Forelimb muscle (tissue), 1 donor: ENCODE results near the gene ATG5. TPM values are rescaled to one million over a fixed set of nuclear protein-coding genes. Genes with fewer than 3 reads are reported as not detected.

ENCODE experiments used
- DNase-seq: peaks from one replicate; pipeline ENCODE4 v3.0.0-alpha.2; 2013; ENCODE audit warnings: low read depth
- polyA plus RNA-seq: library from polyadenylated mRNA; unstranded; fragments of 120-200 nt; gene quantifications from one replicate; pipeline ENCODE4 v1.2.1, GENCODE V29; 2013; ENCODE audit not compliant: insufficient read length

The ATG5 gene
- polyA plus RNA-seq, result 22.3 TPM

DNA sequence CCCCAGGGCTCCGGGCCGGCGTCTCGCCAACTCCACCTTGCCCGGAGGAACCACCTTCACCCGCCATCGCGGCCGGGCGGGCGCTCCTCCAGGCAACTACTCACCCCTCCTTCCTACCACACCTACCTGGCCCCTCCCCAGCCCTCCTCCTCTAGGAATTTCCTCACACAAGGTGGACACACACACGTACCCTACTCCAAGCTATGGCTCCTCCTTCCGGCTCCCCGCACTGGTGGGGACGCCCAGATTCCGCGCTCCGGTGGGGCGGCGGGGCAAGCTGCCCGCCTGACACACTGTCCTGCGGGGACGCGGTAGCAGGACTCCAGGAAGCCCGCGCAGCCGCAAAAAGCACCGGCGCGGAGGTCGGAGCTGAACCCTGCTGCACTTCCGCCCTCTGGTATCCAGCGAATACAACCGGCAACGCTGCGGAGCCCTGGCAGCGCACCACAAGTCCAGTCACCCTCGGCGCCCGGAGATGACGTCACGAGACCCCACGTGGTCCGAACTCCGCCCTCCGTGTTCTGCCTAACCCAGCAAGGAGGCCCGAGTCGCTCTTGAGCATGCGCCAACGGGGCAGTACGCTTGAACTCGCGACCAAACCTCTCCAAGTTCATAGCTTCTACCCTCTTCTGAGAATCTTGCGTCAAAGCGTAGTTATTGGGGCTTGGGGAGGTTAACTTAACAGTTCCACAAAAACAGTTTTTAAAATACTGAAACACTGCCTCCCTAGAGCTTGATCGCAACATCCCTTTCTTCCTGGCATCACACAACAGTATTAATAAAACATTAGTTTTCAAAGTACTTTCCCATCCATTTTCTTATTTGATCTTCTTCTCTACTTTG lies at the start of gene ATG5:
ATG5 (minus strand) TSS at position 425 of the 843 bp plus-strand sequence. CDS start 9,552 bp downstream, outside the sequence.
- peak; percentile 92 for DNase-seq

DNA sequence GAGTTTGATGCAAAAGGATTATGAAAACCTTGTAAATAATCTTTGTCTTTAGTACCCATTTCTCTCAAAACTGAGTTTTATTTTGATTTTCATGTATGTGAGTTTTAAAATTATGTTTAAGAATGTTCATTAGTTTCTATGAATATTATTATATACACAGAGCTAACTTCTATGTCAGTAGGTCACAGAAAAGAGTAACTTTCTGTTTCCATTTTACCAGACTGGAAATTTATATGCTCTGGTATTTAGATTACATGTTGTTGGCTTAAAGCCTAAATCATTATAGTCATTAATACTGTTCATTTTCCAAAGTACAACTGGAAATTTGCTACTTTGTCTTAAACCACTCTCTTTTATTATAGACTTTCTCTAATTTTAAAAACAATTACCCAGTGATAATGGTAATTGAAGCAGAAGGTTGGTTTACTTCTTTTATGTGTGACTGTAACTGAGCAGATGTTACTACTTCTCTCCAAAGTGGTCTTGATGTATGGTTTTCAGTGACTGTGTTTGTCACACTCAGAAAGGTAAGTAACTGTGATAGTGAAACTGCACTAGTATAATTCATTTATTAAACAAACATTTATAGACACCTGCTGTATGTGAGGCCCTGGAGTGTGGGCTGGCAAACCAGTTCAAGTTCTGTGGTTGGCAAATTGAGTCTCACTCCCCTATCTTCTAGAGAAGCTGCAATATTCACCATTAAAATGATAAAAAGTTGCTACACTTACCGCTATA lies 48.1 kb upstream of the ATG5 start:
- DNase-seq, result no peak

DNA sequence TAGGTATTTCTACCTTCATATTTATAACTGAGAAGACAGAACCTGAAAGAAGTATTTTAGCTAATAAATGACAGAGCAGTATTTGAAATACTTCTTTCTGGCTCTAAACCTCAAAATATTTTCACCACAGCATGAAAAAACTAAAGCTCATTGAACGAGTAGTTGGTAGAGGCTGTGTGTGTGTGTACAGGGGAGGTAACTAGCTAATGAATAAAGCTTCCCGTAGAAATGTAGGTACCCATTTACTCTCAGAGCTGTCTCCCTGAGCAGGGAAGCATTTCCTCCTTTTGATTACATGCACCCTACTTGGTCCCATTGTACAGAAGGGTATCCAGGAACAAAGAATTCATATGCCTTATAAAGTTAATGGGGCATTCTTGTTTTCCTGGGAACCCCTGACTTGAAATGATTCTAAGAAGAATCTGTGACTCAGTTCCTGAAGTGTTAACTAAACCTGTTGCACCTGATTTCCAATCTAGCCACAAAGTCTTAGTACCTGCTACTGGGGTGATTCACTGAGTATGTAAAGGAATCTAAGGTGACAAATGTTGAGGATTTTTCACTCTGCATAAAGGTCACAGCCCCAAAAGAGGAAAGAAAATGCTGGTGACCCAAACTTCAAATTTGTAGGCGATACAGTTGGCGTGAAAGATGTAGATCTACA lies 47.4 kb upstream of the ATG5 start:
- DNase-seq, result no peak

DNA sequence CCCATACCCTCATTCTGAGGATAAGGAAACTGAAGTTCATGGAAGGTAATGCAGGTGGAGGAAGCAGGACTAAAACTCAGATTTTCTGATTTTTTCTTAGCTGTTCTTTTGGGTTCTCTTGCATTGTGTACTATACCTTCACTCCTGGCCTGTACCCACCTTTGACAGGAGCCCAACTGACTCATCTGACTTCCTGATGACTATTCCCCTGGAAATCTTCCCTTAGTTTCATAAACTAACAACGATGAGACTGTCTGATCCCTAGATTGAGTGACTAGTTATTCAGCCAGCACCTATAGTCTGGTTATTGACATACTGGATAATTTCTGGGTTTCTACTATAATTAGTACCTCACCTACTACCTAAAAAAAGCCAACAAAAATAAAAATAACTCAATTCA lies 45.1 kb upstream of the ATG5 start:
- no peak for DNase-seq

DNA sequence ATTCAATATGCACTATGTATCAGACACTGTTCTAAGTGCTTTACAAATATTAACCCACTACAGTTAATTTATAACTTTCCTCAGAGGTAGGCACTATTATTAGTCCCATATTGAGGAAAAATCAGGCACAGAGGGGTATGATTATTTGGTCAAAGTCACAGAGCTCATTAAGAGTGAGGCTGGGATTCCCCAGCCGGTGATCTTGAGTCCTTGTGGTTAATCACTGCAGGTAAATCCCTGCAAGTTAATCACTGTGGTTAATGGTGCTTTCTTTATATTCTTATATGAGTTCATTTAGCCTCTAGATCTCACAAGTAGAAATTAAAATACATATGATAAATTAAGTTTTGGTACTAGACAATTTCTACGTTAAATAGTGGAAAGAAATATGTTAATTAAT lies 44.2 kb upstream of the ATG5 start:
- no peak for DNase-seq

DNA sequence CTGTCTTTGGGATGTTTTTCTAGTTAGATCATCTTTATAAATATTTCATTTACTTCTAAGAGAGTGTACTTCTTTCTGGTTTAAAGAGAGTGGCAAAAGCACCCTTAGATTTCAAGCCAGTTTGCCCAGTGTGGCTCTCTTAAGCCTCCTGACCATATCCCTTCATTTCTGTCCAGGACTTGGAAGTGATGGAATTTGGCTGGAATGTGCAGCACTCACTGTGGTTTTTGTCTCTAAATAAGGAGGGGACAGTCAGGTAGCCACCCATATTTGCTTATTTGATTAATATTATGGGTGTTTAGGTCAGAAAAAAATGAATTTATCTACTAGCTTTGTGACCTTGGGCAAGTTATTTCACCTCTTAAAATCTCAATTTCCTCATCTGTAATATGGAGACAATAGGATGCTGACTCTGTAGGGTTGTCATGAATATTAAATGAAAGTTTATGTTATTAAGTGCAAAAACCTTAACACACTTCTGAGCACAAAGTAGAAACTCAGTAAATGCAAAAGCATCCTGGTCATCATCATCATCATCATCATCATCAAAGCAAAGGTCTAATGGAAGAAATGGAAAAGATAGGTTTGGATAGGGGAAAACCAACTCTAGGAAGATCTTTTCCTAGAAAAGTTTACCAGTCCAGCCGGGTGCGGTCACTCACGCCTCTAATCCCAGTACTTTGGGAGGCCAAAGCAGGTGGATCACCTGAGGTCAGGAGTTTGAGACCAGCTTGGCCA lies 38.0 kb upstream of the ATG5 start:
- no peak for DNase-seq

DNA sequence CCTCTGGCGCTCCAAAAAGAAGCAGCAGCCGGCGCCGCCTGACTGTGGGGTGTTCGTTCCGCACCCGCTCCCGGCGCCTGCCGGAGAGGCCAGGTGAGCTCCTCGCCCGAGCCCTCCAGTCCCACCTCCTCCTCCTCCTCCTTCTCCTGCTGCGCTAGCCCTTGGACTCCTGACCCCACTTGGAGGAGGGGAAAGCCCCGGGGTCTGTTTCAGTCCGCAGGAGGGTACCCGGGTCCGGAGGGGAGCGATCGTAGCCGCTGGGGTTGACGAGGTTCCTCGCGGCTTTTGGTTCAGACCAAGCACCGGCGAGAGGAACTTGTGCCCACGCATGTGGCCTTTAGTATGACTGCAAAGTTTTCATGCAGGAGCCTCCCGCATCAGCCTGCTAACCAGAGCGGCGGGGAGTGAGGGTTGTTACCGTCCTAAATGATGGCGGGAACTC lies 35.5 kb upstream of the ATG5 start:
- no peak for DNase-seq

DNA sequence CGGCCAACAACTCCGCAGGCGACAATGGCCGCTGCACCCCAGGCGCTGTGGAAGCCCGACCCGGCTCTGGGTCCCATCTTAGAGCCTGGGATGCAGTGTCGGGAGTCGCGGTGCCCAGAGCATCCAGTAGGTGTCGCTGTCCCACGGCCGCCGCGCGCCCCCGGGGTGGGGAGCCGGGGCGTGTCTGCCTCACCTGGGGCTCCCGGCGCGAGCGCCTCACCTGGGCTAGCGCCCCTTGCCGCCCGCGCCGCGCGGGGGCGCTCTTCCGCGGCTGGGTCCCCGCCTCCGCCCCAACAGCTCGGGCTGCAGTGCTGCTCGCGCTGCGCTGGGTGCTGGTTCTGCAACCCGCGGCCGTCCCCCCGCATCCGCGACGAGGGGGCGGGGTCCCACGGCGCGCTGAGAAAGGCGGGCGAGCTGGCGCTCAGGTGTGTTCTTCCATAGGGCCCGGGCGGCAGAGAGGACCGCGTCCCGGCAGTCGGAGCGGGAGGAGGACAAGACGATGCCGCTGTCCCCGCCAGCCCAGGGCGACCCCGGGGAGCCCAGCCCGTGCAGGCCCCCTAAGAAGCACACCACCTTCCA lies 34.9 kb upstream of the ATG5 start, which contains the start of gene CRYBG1:
CRYBG1 (plus strand) TSS at position 308 of the 579 bp plus-strand sequence; CDS start at position 500, 192 bp downstream.
- no peak for DNase-seq

DNA sequence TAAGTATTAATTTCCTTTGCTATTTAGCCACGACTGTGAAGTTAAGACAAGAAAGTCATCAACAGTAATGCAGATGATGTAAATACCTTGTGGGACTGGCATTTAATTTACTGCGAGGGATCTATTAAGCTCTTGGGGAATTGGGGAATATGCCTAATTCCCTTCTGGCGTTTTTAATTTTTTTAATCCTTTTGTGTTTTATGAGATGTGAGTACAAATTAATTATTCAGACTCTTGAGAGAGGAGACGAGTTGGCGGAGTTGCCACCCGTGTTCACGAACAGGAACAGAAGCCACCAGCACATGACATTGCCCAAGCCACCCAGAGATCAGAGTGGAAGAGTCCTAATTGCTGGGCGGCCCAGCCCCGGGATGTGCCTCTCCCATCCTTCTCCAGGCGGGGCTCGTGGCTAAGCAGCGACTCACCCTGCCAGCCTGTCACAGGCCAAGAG lies 34.4 kb upstream of the ATG5 start:
- no peak for DNase-seq

DNA sequence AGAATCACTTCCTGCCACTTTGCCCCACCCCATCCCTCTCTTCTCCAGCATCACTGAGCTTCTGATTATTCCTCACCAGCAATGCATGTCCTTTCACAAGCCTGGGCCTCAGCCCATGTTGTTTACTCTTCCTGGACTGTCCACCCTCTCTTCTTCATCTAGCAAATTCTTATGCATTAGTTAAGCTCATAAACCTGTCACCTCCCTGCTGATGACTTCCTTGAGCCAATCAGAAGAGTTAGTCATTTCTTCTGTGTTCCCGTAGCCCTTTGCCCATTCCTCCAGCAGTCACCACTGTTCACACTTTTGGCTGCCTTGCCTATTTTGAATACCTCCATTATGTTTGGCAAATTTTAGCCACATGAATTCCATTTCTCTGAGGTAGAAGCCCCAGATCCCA lies 30.8 kb upstream of the ATG5 start:
- DNase-seq, result no peak

DNA sequence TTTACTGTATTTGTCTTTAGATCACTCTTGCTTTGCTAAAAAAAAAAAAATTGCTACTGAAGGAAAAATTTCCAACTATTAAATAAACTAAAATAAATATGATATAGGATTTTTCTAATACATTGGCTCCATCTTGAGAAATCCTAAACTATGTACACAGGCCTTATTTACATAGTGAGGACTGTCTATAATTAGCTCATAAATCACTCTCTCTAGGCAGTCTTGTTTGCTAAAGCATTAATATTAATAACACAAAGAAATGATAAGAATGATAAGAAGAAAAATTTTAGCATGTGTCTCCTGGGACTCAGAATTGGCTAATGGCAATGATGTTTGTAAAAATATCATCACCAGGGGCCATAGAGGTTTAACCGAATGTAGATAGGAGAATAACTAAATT lies 21.7 kb upstream of the ATG5 start:
- no peak for DNase-seq

DNA sequence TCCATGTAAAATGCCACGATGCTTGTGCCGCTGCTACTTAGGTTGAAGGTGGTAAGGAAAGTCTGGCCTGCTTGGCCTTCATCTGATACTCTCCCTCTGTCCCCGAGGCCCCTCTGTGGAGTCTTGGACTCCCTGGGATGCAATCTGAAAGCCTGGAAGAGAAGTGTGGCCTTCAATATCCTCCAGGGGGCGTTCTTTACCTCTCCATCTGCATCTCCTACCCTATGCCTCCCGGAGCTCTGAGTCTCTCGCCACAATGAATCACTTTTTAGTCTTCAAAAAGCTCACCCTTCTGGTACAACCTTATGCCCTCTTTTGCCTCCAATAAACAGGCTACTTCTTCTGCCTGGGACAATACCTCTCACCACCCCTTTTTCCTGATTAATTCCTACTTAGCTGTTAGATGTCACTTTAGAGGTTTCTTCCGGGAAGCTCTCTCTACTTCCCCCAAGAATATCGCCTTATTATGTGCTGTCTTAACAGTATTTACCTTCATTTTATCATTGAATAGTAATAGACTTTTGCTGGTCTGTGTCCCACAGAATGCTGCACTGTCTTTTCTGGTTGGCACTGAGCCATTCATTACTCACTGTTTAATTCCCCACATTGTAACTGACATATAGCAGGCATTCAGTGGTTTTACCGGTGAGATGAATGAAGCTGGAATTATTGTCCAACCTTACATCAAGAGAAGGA lies 13.9 kb upstream of the ATG5 start:
- no peak for DNase-seq

DNA sequence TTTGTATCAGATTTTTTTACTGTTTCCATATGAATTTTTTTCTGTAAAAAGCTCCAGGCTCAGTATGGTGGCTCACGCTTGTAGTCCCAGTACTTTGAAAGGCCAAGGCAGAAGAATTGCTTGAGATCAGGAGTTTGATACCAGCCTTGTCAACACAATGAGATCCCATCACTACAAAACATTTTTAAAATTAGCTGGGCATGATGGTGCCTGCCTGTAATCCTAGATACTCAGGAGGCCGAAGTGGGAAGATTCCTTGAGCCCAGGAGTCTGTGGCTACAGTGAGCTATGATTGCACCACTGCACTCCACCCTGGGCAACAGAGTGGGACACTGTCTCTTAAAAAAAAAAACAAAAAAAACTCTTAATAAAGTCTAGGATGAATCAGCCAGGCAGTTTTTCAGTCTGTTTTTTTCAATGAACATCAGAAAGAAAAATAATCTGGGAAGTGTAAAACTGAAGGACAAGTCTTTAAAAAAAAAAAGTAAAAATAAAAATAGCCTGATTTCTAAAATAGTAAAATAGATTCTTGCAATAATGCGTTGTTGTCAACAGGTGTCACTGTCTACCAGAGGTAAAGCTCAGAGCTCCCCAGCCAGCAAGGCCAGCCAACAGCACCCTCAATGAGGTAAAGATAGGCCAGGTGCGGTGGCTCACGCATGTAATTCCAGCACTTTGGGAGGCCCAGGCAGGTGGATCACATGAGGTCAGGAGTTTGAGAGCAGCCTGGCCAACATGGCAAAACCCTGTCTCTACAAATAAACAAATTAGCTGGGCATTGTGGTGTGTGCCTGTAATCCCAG lies 9.3 kb upstream of the ATG5 start:
- DNase-seq, result no peak

DNA sequence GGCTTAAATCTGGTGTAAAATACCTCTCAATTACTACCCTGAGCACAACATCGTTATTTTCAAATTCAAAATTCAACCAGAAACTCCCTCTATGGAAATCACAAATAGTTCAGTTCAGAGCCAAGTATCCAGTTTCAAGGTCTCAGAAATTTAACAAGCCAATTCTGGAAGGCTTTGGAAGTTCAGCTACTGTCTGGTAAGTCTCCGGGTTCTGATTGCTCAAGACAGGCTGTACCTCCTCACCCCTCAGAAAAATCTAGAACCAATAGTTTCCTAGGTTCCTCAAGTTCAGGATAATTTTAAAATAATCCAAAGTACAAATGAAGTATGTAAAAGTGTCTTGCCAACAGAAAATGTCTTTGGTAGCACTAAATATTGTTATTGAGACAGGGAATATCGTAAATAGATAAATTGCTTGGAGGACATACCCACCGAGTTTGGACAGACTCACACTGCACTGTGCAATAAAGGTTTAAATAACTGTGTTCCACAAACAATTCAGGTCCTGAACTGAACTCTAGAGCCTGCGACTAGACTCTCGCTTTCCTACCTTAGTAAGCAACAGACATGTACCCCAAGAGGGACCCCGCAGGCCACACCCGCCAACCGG lies 729 bp downstream of the ATG5 start:
- DNase-seq, result no peak

DNA sequence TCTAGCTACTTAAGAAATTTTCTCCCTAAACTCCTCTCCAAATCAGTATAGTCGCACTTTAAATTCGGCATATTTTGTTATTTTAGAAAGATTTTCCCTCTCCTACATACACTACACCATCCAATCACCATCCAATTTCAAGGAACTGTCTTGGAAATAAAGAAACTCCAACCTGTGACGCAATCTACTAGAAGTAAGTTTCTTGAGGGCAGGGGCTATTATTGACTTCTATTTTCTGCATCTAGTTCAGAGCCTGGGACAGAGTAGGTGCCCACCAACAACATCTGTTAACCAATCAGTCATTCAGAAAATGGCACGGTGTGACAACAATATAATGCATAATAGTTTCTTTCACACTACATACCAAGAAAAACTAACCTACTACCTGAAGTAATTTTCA lies 3.6 kb downstream of the ATG5 start:
- no peak for DNase-seq

DNA sequence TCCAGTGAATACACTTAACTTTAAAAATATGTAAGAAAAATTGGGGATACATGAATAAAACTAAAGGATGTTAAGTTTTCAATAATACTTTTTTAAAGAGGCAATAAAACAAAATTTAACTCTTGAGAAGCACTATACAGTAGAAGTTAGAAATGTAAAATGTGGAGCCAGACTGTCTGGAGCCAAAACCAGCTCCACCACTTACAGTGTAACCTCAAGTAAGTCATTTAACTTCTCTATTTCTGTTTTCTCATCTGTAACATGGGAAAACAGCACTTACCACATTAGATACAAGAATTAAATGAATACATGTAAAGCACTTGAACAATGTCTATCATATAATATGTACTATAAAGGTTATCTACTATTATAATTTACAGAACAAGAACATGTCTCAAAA lies 6.7 kb downstream of the ATG5 start:
- DNase-seq, result no peak

DNA sequence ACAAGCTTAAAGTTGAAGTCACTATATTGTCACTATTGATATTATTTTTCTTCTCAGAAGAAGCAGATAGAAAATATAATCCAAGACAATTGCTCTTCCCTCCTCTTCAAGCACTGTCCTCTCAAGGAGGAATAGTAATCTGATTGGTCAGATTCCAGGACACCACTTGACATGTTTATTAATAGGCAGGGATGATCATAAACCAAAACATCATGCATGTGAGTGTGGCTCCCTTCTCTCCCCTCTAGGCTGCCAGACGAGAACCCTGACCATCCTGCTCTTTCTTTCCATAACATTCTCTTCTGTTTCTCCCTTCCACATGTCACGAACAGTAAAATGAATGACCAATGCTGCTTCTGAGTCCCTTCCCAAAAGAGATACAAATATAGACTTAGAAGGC lies 7.5 kb downstream of the ATG5 start:
- no peak for DNase-seq

DNA sequence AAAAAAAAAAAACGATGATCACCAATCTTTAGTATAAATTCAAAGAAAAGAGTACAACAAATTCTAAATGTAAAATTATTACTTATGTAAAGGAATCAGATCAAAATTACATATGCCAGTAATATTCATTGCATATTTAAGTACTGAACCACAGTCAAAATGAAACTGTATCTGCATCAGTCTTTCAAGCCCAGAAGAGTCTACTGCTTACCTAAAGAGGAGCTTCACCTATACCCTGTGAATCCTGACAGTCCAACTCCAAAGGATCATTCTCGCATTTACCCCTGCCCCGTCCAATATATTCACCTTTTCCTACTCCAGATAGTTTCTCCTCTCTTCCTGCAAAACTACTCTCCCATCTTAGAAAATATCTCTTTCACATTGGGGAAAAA lies 9.2 kb downstream of the ATG5 start:
- no peak for DNase-seq

DNA sequence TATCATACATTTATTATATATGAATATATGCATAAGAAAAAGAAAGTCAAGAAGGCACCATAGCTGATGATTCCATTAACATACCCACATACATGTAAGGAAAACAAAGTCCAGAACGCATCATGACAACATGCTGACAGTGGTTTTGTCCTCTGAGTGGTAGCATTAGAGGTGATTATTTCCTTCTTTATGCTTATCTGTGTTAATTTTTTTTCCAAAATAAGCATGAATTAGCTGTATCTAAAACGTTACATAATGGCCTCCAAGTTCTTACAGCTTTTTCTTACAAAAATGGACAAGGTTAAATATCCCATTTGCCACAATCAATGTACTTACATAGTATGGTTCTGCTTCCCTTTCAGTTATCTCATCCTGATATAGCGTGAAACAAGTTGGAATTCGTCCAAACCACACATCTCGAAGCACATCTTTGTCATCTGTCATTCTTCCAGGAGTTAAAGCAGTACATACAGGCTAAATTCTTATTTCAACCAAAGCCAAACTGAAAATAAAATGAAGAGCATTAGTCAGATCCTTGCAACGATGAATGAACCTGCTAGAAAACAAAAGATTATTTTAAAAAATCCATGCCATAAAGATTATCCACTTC lies 9.7 kb downstream of the ATG5 start:
- DNase-seq, result no peak
